ENCODE measurements around the gene LHB.

Gene LHB

DNA sequence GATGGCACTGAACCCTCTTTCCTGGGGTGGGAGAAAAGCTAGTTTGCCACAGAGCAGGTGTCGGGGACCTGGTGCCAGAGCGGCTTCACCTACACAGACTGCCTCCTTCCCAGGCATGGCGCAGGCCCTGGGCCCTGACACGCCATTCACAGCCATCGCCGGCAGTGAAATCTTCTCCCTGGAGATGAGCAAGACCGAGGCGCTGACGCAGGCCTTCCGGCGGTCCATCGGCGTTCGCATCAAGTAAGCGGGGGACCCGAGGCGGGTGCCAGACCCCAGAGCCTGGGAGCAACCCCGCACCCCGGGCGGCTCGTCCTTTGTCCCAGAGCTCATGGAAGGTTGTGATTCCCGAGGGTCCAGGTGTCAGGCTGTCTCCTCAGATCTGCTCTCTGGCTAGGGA is 10.0 kb downstream of the LHB start:
- DNase-seq = no peak

DNA sequence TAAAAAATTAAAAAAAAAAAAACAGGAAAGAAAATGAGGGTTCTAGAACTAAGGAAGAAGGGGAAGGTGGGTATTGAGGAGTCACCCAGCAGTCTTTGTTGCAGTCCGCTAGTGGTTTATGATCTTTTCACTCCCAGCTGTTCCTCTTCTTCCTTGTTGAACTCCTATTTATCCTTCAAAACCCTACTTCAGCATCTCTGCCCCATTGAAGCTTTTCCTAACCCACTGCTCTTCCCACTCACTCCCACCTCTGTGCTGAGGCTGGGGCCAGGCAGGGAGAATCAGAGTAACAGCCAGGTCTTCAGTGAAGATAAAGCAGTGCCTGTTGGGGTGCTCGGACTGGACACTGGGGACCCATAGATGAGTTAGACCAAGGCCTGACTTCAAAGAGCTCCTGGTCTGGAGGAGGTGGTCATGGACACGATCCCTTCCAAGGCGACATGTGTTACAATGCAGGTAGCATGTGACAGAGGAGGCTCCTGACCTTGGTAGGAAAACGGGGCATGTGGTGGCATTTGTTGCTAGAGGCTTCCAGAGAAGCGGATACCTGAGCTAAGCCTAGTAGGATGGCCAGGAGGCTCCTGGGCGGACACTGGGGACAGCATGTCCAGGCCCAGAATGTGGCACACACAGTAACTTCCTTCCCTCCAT is 11.8 kb downstream of the LHB start:
- no peak for DNase-seq

DNA sequence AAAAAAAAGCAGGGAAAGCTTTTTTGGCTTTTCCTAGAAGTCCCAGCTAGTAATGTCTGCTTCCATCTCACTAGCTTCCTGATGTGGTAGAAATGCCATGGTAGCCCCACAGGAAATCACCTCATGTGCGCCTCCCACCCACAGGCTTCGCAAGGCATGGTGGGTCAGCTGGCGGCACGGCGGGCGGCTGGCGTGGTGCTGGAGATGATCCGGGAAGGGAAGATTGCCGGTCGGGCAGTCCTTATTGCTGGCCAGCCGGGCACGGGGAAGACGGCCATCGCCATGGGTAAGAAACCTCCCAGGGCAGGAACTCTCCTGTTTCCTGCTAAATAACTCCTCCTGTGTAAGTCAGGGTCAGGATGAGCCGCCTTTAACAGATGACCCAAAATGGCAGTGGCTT is 12.8 kb downstream of the LHB start:
- DNase-seq = no peak

DNA sequence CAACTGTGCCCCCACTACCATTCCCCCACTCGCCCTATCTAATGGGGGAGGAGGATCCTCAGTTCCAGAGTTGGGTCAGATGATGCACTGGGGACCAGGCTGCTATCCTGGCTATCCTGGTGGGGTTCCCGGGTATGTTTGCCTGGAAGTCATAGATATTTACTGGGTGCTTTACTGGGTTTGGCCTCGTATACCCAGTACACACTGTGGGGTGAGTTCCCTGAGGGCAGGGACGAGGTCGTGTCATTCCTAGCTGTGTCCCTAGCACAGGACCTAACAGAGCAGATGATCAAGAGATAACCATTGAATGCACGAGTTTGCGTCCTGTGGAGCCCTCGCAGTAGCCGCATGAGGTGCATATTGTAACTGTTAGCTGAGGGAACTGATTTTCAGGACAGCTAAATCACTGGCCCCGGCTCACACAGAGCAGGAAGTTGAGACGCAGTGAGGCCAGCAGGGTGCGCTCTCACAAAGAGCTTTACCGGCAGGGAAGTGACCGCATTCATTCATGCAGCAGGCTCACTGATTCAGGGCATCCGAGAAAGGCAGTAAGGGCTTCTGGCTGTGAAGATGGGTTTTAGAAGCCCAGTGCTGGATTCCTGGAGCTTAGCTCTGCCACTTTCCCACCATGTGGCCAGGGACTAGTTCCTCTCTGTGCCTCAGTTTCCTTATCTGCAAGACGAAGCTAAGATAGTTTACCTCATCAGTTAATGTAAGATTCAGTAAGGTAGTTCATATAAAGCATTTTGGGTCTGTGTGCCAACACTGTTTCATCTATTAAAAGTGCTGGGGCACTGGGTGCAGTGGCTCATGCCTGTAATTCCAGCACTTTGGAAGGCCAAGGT is 17.2 kb downstream of the LHB start:
- DNase-seq = peak; percentile 77

DNA sequence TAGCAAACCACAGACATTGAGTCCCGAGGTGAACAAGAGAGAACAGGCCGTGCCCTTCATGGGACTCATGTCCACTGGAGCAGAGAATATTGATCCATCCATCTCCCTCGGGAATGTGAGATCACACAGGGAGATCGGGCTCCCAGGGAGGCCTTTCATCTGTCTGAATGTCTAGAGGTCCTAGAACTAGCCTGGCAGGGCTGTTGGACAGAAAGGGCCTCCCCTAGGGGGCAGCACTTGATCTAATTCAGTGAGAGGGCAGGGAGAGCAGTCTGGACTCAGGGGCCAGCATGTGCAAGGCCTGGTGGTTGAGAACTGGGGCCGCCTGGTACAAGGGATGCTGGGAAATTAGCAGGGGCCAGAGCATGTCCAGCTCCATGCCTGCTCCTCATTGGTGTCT is 18.9 kb downstream of the LHB start:
- peak; percentile 76 for DNase-seq

DNA sequence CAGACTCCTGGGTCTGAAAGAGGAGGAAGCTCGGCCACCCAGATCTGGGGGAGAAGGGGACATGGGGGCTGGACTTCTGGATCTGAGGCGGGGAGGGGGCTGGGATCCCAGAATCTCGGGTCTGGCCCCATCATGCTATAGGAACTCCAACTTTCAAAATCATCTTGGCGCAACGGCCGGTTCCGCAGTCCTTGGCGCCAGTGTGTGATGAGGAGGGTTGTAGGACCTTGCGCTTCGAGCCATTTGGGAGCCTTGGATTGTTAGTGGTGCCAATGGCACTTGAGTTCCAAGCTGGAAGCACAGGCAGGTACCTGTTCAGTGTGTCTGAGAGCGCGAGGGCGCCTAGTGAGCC is 22.9 kb downstream of the LHB start:
- no peak for DNase-seq

GRCh38 chr19:48993175-48994034 is 23.5 kb downstream of the LHB start, which contains the start of the genes GYS1 and RUVBL2:
GYS1 (minus strand) TSS chr19:48993309; CDS start chr19:48993112, 197 bp downstream.
RUVBL2 (plus strand) TSS chr19:48993887; CDS start chr19:48993912, 25 bp downstream.
- peak; percentile 100 for DNase-seq

- DNase-seq = no peak
Measured at GRCh38 chr19:48992581-48993174, 24.2 kb downstream of the LHB start.

DNA sequence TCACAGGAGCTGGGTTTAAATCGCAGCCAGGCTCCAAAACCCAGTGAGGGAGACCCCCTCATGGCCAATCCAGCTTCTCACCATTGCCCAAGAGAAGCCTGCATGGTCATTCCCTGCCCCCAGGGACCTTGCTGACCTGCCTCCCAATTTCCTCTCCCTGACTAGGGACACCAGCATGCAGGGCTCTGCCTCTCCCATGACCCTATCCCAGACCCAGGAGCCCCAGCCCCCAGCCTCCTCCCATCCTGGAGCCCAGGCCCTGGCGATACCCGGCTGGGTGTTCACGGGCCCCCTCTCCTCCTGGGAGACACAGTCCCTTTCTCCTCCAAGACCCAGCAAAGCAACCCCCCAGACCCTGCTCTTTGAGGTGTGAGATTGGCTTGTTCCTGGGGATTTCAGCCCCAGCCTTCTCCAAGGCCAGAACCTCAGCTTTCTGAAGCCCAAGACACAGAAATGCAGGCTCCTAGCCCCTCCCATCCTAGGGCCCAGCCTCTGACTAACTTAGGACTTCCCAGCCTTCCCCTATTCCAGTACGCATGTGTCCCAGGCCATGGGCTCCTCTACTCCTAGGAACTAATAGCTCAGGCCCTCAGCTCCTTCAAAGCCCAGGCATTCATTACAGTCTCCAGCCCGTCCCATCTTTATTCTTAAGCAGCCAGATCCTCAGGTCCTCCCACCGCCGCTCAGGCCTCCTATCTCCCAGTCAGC is 24.9 kb downstream of the LHB start:
- no peak for DNase-seq

DNA sequence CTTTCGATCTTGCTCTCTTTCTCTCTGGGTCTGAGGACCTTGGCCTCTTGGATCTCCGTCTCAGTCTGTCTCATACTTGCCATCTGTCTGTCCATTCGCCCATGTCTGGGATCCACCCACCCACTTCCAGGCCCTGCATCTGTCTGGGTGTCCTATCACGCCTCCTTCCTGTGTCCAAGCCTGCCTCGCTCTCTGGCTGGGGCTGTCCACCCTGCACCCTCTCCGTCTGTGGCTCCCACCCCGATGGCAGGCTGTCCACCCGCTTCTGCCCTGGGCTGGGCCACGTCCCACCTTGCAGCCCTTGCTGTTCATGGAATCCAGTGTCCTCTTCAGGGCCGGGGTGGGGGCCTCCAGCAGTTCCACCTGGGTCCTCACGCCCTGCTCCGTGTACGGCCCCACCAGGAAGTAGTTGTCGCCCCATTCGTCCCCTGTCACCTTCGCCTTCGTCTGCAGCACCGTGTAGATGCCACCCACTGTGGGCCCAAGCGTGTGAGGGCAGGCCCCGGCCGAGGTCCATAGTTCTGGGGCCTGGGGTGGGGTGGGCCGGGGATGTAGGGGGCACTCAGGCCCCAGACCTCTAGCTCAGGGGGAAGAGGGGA is 25.8 kb downstream of the LHB start:
- no peak for DNase-seq

GRCh38 chr19:48990400-48990799 is 26.5 kb downstream of the LHB start:
- no peak for DNase-seq

DNA sequence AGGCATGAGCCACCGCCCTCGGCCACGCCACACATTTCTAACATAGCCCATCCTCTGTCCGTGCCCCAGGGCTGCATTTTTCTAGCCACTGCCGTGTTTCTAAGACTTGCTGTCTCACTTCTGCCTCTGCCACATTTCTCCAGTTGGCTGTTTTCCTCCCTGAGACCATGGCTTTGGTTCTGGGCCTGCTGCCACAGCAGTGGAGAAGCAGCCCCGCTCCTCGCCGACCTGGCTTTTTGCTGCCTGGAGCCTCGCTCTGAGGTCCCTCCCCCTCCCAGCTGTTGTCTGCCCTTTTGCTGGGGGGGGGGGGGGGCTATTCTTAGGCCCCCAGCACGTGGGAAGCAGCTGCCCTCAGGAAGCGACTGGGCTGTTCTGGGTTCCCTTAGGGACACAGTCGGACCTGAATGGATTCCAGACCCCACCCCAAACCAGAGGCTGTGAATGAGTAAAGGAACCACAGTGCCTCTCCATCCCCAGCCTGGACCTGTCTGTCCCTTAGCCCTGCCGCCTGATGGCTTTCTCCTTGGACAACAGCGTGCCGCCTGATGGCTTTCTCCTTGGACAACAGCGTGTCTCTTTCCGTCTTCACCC is 27.1 kb downstream of the LHB start:
- DNase-seq = no peak

DNA sequence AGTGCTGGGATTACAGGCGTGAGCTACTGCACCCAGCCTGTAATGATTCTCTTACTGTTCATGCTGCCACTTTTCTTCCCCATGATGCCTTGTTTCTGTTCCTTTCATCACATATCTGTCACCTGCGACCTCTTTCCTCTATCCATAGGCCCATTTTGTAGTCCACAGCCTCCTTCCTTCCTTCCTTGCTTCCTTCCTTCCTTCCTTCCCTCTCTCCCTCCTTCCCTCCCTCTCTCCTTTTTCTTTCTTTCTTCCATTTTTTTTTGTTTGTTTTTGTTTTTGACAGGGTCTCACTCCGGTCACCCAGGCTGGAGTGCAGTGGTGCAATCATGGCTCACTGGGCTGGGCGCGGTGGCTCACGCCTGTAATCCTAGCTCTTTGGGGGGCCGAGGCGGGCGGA is 28.0 kb downstream of the LHB start:
- DNase-seq = no peak

DNA sequence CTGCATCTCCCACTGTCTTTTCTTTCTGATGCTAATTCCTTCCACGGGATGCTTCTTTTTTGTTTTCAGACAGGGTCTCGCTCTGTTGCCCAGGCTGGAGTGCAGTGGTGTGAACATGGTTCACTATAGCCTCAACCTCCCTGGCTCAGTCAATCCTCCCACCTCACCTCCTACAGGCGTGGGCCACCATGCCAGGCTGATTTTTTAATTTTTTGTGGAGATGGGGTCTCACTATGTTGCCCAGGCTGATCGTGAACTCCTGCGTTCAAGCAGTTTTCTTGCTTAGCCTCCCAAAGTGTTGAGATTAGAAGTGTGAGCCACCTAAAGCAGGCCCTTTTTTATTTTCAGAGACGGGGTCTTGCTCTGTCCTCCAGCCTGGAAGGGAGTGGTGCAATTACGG is 28.6 kb downstream of the LHB start:
- no peak for DNase-seq

- DNase-seq = no peak
Measured at GRCh38 chr19:48987323-48987722, 29.6 kb downstream of the LHB start.

- DNase-seq = no peak
Measured at GRCh38 chr19:48986211-48986610, 30.7 kb downstream of the LHB start.

DNA sequence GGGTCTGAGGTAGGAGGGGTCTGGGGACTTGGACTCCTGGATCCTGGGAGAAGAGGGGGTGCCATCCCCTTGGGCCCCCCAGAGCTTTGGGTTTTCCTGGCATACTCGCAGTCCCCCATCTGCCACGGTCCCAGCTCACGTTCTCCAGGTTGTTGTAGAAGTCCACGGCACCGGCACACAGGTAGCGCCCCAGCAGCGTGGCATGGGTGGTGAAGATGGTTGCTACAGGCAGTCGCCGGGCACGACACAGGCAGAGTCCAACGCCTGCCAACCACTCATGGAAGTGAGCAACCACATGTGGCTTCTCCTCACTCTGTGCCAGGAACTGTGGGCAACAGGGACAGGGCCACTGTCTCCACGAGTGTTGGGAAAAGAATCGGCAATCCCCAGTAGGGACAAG is 31.2 kb downstream of the LHB start:
- DNase-seq = no peak

GRCh38 chr19:48982280-48982679 is 34.6 kb downstream of the LHB start:
- no peak for DNase-seq

- DNase-seq = no peak
Measured at GRCh38 chr19:48977061-48977460, 39.8 kb downstream of the LHB start.

- no peak for DNase-seq
Measured at GRCh38 chr19:48975947-48976847, 40.7 kb downstream of the LHB start.

Measured in stimulated activated CD4-positive, alpha-beta T cell treated with anti-CD3 and anti-CD28 coated beads, Interleukin-15, amount 100 ng/mL, for 24 hours (primary cell).